ES-I3 (cell line): Measurements from ENCODE around the gene PAX6.
"Not testable (repeated sequence)": the region's sequence is repeated elsewhere in the genome, so short reads cannot be mapped to it uniquely, and the experiment has no call there.

Source experiments
- H3K36me3 ChIP-seq: 2 replicates; pipeline ENCODE4 v1.6.1; 2013; ENCODE audit warnings: mild to moderate bottlenecking, low read length, control low read depth, moderate library complexity; ENCODE audit not compliant: insufficient read depth
- H3K4me1 ChIP-seq: 2 replicates; pipeline ENCODE4 v1.6.1; 2013; ENCODE audit warnings: mild to moderate bottlenecking, control low read depth, low read length; ENCODE audit not compliant: insufficient read depth
- H3K9ac ChIP-seq: 2 replicates; pipeline ENCODE4 v1.6.1; 2013; ENCODE audit warnings: low read depth, mild to moderate bottlenecking, low read length, moderate library complexity
- H3K9me3 ChIP-seq: 2 replicates; pipeline ENCODE4 v1.6.1; 2013; ENCODE audit warnings: mild to moderate bottlenecking, low read length, moderate library complexity; ENCODE audit not compliant: control insufficient read depth, insufficient read depth

The PAX6 gene

GRCh38 chr11:31764766-31765165 is 46.4 kb downstream of the PAX6 start:
- no peak overlapping the region for H3K9ac ChIP-seq
- no peaks in the 10 kb centered on the region for H3K36me3 ChIP-seq
- no peaks in the 10 kb centered on the region for H3K9me3 ChIP-seq
- H3K4me1 ChIP-seq = peaks cover 3% of the 10 kb centered on the region; the same call in 1 of the 2 replicates

DNA sequence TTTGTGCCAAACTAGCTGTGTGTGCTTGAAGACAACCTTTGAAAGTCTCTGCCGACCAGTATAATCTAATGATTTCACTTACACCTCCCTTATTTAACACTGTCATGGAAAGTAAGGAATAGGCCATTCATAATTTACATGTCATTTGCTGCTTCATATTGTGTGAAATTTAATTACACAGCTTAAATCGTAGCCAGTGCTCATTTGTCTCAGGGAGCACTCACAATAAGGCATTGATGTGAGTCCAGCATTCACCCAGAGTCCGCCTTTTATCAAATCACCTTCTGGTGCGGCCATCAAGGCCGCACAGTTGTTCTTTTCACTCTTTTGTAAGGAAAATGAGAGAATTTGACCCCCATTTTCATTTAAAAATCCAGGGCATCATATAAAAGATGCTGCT is 46.9 kb downstream of the PAX6 start:
- Histone ChIP-seq H3K9me3 (no peaks in the 10 kb centered on the region), H3K4me1 (peaks cover 3% of the 10 kb centered on the region; the same call in 1 of the 2 replicates), H3K36me3 (no peaks in the 10 kb centered on the region), H3K9ac (no peak overlapping the region)

- H3K9ac ChIP-seq = no peak overlapping the region
- H3K4me1 ChIP-seq = no peaks in the 10 kb centered on the region; the same call in 1 of the 2 replicates
- H3K9me3 ChIP-seq = no peaks in the 10 kb centered on the region
- no peaks in the 10 kb centered on the region for H3K36me3 ChIP-seq
These were observed 47.8 kb downstream of the PAX6 start for GRCh38 chr11:31763296-31763695.

- no peaks in the 10 kb centered on the region for H3K9me3 ChIP-seq
- H3K36me3 ChIP-seq = no peaks in the 10 kb centered on the region
- no peak overlapping the region for H3K9ac ChIP-seq
- no peaks in the 10 kb centered on the region; the same call in 1 of the 2 replicates for H3K4me1 ChIP-seq
These were observed 49.5 kb downstream of the PAX6 start for GRCh38 chr11:31761636-31762035.

DNA sequence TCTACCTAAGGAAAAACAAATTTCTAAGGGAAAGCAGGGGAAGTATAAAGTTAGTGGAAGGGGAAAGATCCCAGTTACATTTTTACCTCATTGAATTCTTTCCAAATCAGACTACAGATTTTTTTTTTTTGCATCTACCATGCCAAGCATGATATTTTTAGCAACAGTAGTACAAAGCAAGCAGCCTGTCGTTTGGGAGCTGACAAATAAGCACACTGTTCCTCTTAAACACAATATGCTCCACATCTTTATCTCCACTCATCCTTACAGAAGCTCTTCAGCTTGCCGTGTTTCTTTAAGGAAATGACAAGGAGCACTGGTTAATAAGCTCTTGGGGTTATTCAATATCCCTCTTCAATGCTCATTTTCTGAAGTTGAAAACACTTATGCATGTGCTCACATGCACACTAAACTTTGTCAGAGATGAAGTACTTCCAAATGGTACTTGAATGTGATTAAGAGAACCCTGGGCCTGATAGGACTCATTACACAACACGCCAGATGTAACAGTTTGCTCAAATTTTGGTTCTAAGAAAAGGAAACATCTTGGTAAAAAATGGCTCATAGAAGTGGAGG is 53.8 kb downstream of the PAX6 start:
- Histone ChIP-seq H3K36me3 (no peaks in the 10 kb centered on the region), H3K4me1 (no peaks in the 10 kb centered on the region), H3K9ac (no peak overlapping the region), H3K9me3 (no peaks in the 10 kb centered on the region)

GRCh38 chr11:31747581-31747980 is 63.5 kb downstream of the PAX6 start:
- no peak overlapping the region for H3K9ac ChIP-seq

GRCh38 chr11:31740731-31741368 is 70.3 kb downstream of the PAX6 start:
- not testable (repeated sequence) for H3K36me3 ChIP-seq, H3K9ac ChIP-seq, H3K4me1 ChIP-seq, H3K9me3 ChIP-seq

More at GRCh38 chr11:31747581-31747980, 63.5 kb downstream of the PAX6 start:
- no peaks in the 10 kb centered on the region for H3K36me3 ChIP-seq
- no peaks in the 10 kb centered on the region for H3K4me1 ChIP-seq
- no peaks in the 10 kb centered on the region for H3K9me3 ChIP-seq

- no peaks in the 10 kb centered on the region for H3K36me3 ChIP-seq
- no peak overlapping the region for H3K9ac ChIP-seq
- peaks cover 8% of the 10 kb centered on the region for H3K9me3 ChIP-seq
- H3K4me1 ChIP-seq = no peaks in the 10 kb centered on the region
These were observed 71.0 kb downstream of the PAX6 start for GRCh38 chr11:31740131-31740530.
